Measurements from ENCODE around the gene LTBP2. TPM values are rescaled to one million over a fixed set of nuclear protein-coding genes. Genes with fewer than 3 reads are reported as not detected.

The LTBP2 gene
- total and polyA plus RNA-seq, 2 of the 13 experiments (the other 11 are each of a cell fraction or from before 2014, with no cell fraction given): 0.20 to 0.41 TPM

DNA sequence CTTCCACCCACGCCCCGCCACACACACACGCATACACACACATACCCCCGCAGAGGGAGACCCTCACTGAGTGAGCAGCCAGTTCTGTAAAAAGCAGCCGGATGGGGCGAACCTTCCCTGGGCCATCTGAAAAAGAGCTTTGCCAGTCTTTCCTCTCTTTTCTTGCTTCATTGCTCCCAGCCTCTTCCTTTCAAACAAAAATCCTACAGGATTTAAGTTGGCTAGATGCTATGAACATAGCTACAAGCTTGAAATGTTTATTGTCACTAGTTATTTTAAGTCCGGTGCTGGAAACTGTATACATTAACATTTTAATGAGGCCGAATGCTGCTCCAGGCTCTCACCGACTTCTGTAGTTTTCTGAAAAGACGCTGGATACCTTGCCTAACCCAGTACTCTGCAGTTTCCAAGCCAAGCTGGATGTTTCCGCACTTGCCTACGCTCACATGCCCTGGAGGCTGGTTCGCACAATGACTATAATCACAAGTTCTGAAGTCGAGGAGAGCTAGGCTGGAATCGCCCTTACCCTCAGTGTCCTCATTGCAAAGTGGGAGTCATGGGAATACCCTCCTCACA lies 39.2 kb downstream of the LTBP2 start:
- Histone ChIP-seq H3K4me3 (replicated peaks in 1 of 3; ENCODE audit: insufficient read depth in 1 of 3, low read depth in 2 of 3, low read length in 3 of 3) (no peak overlapping the region), H3K4me1 (ENCODE audit: insufficient read depth, low read length) (peaks cover 31% of the 10 kb centered on the region), H3K27ac (ENCODE audit: extremely low read length, insufficient read depth, low read length) (no peak overlapping the region), H3K79me2 (ENCODE audit: insufficient read depth, low read length) (no peaks in the 10 kb centered on the region), H3K4me2 (ENCODE audit: low read depth, low read length) (no peak overlapping the region), H3K27me3 (ENCODE audit: control insufficient read depth in 1 of 2, insufficient read depth in 2 of 2, low read length in 2 of 2) (peaks cover 0 to 12% of the 10 kb centered on the region in 2 experiments; a peak in 2 of 5 replicates), H3K36me3 (replicated peaks in 1 of 2; ENCODE audit: control insufficient read depth in 1 of 2, insufficient read depth in 2 of 2, low read length in 2 of 2) (no peaks in the 10 kb centered on the region), H3K9ac (ENCODE audit: insufficient read depth, low read depth, low read length) (no peak overlapping the region), H4K20me1 (ENCODE audit: insufficient read depth, low read length) (no peaks in the 10 kb centered on the region), H3K9me3 (ENCODE audit: low read length) (no peaks in the 10 kb centered on the region), H2AFZ (ENCODE audit: low read length) (no peak overlapping the region)
- DNase-seq (ENCODE audit: low spot score) (no peak), ATAC-seq (no peak; the same call in 2 of the 3 replicates), FAIRE-seq (no peak)
- in situ Hi-C loops (cut with HindIII; ENCODE audit: extremely low pct_ligation_motif_present, low pct_unique_long_range_greater_than_20kb): no loop called here
- no peak for TF ChIP-seq TRIM24 (CRISPR knock-in tag; IDR thresholded peaks at IDR 0.05)
- no peak for TF ChIP-seq GATAD1 (CRISPR knock-in tag; IDR thresholded peaks at IDR 0.05)
- TF ChIP-seq ZNF850 (CRISPR knock-in tag; conservative IDR thresholded peaks at IDR 0.05): no peak
- no peak for TF ChIP-seq ZNF589 (CRISPR knock-in tag; conservative IDR thresholded peaks at IDR 0.05)
- TF ChIP-seq ZNF570 (CRISPR knock-in tag; IDR thresholded peaks at IDR 0.05; ENCODE audit: borderline replicate concordance): no peak
- TF ChIP-seq CAMTA2 (CRISPR knock-in tag; IDR thresholded peaks at IDR 0.05; ENCODE audit: borderline replicate concordance): no peak
- no peak for TF ChIP-seq HNRNPUL1 (IDR thresholded peaks at IDR 0.05; ENCODE audit: low read depth, low read length)
- no peak for TF ChIP-seq ZFP90 (CRISPR knock-in tag; IDR thresholded peaks at IDR 0.05; ENCODE audit: borderline replicate concordance)
- no peak for TF ChIP-seq ZNF841 (CRISPR knock-in tag; IDR thresholded peaks at IDR 0.05; ENCODE audit: borderline replicate concordance)
- no peak for TF ChIP-seq ZNF605 (CRISPR knock-in tag; IDR thresholded peaks at IDR 0.05)
- ChIA-PET CTCF (ENCODE audit: low intra/inter-chr PET ratio, low total read pairs) (no interaction called here), POLR2A (no interaction called here)
- no TSS peak for BruUV-seq (replicated peaks)
- intact Hi-C loops (cut with micrococcal nuclease; ENCODE audit: unreplicated experiment): no loop called here
- 63% methylated on average over 14 of the region's 15 CpGs for WGBS (ENCODE audit: low lambda C conversion rate)

Measured in HepG2 (cell line).